ENCODE measurements around the gene CEP97.
"Not testable (repeated sequence)": the region's sequence is repeated elsewhere in the genome, so short reads cannot be mapped to it uniquely, and the experiment has no call there.

The CEP97 gene, protein sequence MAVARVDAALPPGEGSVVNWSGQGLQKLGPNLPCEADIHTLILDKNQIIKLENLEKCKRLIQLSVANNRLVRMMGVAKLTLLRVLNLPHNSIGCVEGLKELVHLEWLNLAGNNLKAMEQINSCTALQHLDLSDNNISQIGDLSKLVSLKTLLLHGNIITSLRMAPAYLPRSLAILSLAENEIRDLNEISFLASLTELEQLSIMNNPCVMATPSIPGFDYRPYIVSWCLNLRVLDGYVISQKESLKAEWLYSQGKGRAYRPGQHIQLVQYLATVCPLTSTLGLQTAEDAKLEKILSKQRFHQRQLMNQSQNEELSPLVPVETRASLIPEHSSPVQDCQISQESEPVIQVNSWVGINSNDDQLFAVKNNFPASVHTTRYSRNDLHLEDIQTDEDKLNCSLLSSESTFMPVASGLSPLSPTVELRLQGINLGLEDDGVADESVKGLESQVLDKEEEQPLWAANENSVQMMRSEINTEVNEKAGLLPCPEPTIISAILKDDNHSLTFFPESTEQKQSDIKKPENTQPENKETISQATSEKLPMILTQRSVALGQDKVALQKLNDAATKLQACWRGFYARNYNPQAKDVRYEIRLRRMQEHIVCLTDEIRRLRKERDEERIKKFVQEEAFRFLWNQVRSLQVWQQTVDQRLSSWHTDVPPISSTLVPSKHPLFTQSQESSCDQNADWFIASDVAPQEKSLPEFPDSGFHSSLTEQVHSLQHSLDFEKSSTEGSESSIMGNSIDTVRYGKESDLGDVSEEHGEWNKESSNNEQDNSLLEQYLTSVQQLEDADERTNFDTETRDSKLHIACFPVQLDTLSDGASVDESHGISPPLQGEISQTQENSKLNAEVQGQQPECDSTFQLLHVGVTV

DNA sequence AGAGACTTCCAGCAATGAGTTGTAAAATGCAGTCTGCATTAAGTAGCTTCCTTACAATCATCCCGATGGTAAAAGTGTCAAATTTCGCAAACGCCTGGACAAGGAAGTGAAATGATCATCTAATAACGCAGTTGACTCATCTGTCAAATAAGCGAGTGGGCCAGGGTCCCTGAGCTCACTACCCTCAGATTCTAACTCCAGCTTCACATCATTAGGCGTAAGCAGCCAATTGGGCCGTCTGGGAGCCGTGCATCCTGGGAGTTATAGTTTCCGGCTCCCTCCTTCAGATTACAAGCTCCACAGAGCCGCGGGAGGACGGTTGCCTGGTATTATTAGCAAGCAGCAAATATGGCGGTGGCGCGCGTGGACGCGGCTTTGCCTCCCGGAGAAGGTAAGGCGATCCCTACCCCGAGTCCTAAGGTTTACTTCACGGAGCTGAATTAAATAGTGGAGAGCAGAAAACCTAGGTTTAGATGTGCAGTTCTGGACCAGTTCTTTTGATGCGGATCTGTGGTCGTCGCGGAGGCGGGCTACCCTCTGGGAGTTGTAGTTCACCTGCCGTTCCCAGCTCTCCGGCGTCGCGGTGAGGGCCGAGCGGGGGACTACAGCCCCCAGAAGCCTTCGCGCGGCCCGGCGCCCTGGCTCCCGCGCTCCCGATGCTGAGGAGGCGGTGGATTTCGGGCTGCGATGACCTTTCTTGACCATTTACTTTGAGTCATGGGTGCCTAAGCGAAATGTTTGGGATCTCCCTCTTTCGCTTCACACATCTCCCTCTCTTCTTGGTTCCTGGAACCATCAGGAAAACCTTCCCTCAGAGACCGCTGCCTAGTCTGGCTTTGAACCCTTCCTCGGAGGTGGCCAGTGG, at the start of gene CEP97:
TSS of gene CEP97 (plus strand) at position 286 of the 865 bp plus-strand sequence. CDS start at position 349, 63 bp downstream.
- Histone ChIP-seq H3K9ac (ENCODE audit: low read length) (peak within 1 kb of the TSS; percentile 67), H3K36me3 (ENCODE audit: control insufficient read depth, low read depth, low read length) (peaks cover 9% of the 10 kb centered on the region), H3K27me3 (ENCODE audit: control insufficient read depth, insufficient read depth, low read length) (no peaks in the 10 kb centered on the region), H3K4me3 (ENCODE audit: low read length) (peak within 1 kb of the TSS; percentile 94), H3K27ac (ENCODE audit: low read length) (peak within 1 kb of the TSS; percentile 42), H3K9me3 (ENCODE audit: control insufficient read depth, low read depth, low read length) (no peaks in the 10 kb centered on the region), H3K4me1 (ENCODE audit: control insufficient read depth, low read depth, low read length) (no peaks in the 10 kb centered on the region)

DNA sequence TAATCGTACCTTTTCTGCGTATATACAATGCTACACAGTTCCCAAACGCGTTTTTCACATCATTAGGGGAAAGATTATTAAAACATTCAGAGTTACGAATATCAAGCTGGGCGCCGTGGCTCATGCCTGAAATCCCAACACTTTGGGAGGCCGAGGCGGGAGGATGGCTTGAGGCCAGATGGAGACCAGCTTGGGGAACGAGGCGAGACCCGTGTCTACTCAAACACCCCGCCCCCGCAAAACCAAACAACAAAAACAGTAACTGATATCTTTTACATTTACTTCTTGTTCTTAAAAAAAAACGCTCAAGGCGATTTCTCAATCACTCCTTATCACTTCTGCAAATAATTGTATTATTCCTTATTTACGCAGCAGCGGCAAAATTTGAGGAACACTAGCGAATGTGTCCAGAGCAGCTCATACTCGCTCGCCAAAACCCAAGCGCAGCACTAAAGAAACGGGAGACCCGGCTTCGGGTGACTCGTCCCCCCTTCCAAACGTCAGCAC, 48.7 kb upstream of the CEP97 start:
- H3K36me3 ChIP-seq (ENCODE audit: control insufficient read depth, low read depth, low read length), result peaks cover 21% of the 10 kb centered on the region
- no peaks in the 10 kb centered on the region for H3K27me3 ChIP-seq (ENCODE audit: control insufficient read depth, insufficient read depth, low read length)
- H3K4me3 ChIP-seq (ENCODE audit: low read length), result peak overlapping the region; percentile 92
- no peaks in the 10 kb centered on the region for H3K9me3 ChIP-seq (ENCODE audit: control insufficient read depth, low read depth, low read length)
- H3K9ac ChIP-seq (ENCODE audit: low read length), result peak overlapping the region; percentile 89
- H3K4me1 ChIP-seq (ENCODE audit: control insufficient read depth, low read depth, low read length), result no peaks in the 10 kb centered on the region
- no peak overlapping the region for H3K27ac ChIP-seq (ENCODE audit: low read length)

DNA sequence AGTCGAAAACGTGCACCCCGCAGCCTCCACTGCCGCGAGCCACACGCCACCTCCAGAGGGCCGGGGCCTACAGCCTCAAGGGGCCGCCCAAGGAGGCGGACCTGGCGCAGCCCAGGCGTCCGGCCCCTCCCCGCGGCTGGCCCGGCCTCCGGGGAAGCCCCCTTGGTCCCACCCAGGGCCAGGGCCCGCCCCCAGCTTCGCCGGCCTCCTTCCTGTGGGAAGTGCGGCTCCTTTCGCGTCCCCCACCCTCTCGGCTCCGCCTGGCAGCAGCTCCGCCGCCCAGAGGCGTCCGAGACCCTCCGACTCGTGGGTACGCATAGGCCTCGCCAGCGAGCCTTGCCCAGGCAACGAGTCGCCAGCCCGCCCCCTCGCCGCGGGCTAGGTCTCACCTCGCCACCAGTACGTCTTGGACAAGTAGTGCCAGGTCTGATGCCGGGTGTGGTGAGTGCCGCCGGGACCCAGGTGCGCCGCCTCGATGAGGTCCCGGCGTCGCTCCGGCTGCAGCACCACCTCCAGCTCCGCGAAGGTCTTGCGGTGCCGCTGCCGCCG, 48.1 kb upstream of the CEP97 start:
- Histone ChIP-seq H3K27me3 (ENCODE audit: control insufficient read depth, insufficient read depth, low read length) (no peaks in the 10 kb centered on the region), H3K4me3 (ENCODE audit: low read length) (peak overlapping the region; percentile 92), H3K36me3 (ENCODE audit: control insufficient read depth, low read depth, low read length) (peaks cover 21% of the 10 kb centered on the region), H3K9me3 (ENCODE audit: control insufficient read depth, low read depth, low read length) (no peaks in the 10 kb centered on the region), H3K9ac (ENCODE audit: low read length) (peak overlapping the region; percentile 89), H3K4me1 (ENCODE audit: control insufficient read depth, low read depth, low read length) (no peaks in the 10 kb centered on the region), H3K27ac (ENCODE audit: low read length) (peak overlapping the region; percentile 15)

DNA sequence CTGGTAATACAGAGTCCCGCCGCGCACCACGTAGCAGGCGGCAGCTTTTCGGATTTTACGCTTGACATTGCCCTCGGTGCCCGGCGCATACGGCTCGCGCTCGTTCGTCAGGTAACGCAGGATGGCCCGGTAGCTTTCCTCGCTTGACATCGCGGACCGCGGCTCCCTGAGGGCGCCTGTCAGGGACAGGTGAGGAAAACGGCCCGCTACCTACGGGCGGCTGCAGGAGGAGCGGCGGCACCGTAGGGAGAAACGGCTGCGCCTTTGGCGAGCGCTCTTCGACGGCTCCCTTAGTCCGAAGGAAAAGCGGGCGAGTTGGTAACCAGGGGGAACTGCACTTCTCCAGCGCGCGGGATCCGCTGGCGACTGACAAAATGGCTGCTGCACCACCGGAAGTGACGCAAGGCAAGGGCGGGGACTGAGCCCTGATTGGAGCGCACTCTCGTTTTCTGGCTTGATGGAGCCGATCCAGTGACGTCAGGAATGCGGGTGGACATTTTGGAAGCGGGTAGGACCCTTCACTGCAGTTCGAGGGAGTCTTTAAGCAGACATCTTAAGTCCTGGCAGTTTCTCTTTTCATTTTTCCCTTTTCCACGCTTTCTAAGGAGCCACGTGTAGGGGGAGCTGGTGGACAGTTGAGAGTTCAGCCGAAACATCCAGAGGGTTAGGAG, 47.5 kb upstream of the CEP97 start, which contains the start of gene ZBTB11:
TSS of gene ZBTB11 (minus strand) at position 368 of the 671 bp plus-strand sequence. CDS start at position 150, 218 bp downstream.
- peaks cover 21% of the 10 kb centered on the region for H3K36me3 ChIP-seq (ENCODE audit: control insufficient read depth, low read depth, low read length)
- H3K4me3 ChIP-seq (ENCODE audit: low read length), result peak within 1 kb of the TSS; percentile 92
- peak within 1 kb of the TSS; percentile 89 for H3K9ac ChIP-seq (ENCODE audit: low read length)
- H3K9me3 ChIP-seq (ENCODE audit: control insufficient read depth, low read depth, low read length), result no peaks in the 10 kb centered on the region
- no peaks in the 10 kb centered on the region for H3K4me1 ChIP-seq (ENCODE audit: control insufficient read depth, low read depth, low read length)
- no peaks in the 10 kb centered on the region for H3K27me3 ChIP-seq (ENCODE audit: control insufficient read depth, insufficient read depth, low read length)
- peak within 1 kb of the TSS; percentile 15 for H3K27ac ChIP-seq (ENCODE audit: low read length)

DNA sequence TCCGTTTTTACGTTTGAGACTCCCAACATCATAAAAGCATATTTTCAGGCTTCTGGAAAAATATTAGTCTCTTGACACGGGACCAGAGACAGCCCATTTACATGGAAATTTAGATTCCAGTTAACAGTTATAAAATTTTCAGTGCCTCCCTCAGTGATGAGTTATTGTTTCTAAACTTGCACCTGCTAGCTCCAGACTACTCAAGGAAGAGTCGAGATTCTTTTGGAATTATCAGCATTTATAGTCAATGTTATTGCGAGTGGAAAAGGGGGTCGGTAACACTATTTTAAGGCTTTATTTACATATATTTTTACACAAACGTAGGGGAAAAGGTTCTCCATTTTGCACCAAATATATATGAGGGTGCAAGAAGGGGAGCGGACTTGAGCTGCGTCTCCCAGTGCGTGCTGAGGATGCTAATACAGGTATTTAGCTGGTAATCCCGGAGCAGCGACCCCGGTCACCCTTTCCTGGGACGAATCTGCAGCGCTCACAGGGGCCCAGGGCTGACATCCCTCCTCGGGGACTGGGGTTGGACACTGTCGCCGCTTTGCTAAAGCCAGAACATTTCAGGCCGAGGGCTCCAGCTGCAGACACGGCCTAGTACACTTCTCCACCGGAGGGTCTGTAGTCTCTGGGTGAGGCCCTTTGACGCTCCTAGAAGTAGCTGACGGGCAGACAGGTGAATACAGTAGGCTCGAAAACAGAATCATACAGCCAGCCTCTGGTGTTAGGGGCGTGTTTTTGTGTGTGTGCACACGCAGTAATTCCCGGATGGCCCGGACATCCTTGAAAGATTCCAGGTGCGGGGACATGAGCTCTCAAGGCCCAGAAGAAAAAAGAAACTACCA, 46.8 kb upstream of the CEP97 start:
- H3K36me3 ChIP-seq (ENCODE audit: control insufficient read depth, low read depth, low read length), result peaks cover 28% of the 10 kb centered on the region
- no peaks in the 10 kb centered on the region for H3K27me3 ChIP-seq (ENCODE audit: control insufficient read depth, insufficient read depth, low read length)
- no peak overlapping the region for H3K27ac ChIP-seq (ENCODE audit: low read length)
- H3K9ac ChIP-seq (ENCODE audit: low read length), result peak overlapping the region; percentile 58
- no peaks in the 10 kb centered on the region for H3K4me1 ChIP-seq (ENCODE audit: control insufficient read depth, low read depth, low read length)
- peak overlapping the region; percentile 92 for H3K4me3 ChIP-seq (ENCODE audit: low read length)
- no peaks in the 10 kb centered on the region for H3K9me3 ChIP-seq (ENCODE audit: control insufficient read depth, low read depth, low read length)

DNA sequence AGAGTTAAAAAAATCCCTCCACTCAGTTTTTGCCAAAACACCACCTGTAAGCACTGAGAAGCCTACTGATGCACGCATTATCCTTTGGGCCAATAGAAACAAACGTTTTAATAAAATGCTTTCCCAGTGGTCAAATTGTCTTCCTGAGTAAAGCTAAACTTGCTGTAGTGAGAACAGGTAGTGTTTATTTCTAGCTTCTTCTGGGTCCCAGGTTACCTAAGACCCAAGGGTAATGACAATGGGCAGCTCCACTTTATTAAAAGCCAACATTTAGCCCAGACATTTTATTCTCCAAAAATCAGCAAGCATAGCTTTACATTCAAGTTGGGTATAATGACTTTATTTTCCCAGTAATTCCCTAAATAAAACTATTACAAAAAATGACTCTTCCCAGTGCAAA, 45.6 kb upstream of the CEP97 start:
- H3K9ac ChIP-seq (ENCODE audit: low read length); H3K9me3 ChIP-seq (ENCODE audit: control insufficient read depth, low read depth, low read length); H3K4me1 ChIP-seq (ENCODE audit: control insufficient read depth, low read depth, low read length); H3K27ac ChIP-seq (ENCODE audit: low read length); H3K4me3 ChIP-seq (ENCODE audit: low read length); H3K27me3 ChIP-seq (ENCODE audit: control insufficient read depth, insufficient read depth, low read length): not testable (repeated sequence)
- peaks cover 40% of the 10 kb centered on the region for H3K36me3 ChIP-seq (ENCODE audit: control insufficient read depth, low read depth, low read length)

DNA sequence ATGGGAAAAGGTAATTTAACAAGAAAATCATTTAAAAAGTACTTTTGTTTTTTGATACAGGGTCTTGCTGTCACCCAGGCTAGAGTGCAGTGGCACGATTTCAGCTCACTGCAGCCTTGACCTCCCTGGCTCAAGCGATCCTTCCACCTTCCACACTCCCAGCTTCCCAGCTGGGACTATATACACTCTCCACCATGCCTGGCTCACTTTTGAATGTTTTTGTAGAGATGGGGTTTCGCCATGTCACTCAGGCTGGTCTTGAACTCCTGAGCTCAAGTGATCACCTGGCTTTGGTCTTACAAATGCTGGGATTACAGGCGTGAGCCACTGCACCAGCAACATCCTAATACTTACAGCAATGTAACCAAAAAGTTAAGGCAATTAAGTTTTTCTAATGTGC, 43.9 kb upstream of the CEP97 start:
- no peak overlapping the region for H3K4me3 ChIP-seq (ENCODE audit: low read length)
- H3K4me1 ChIP-seq (ENCODE audit: control insufficient read depth, low read depth, low read length), result peaks cover 5% of the 10 kb centered on the region
- no peaks in the 10 kb centered on the region for H3K27me3 ChIP-seq (ENCODE audit: control insufficient read depth, insufficient read depth, low read length)
- H3K27ac ChIP-seq (ENCODE audit: low read length), result no peak overlapping the region
- peaks cover 55% of the 10 kb centered on the region for H3K36me3 ChIP-seq (ENCODE audit: control insufficient read depth, low read depth, low read length)
- no peak overlapping the region for H3K9ac ChIP-seq (ENCODE audit: low read length)
- no peaks in the 10 kb centered on the region for H3K9me3 ChIP-seq (ENCODE audit: control insufficient read depth, low read depth, low read length)

DNA sequence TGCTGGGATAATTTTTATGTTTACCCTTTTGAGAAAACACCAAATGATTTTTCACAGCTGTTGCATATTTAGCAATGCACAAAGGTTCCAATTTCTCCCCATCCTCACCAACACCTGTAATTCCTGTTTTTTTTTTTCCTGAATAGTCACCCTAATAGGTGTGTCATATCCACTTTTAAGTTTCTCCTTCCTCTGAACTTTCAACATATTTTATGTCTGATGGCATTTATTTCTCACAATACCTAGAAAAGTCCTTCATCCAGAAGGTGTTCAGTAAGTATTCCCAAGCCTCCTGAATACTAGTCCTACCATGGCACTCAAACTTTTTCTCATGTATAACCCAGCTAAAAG, 39.4 kb upstream of the CEP97 start:
- Histone ChIP-seq H3K27ac (ENCODE audit: low read length) (no peak overlapping the region), H3K9me3 (ENCODE audit: control insufficient read depth, low read depth, low read length) (no peaks in the 10 kb centered on the region), H3K27me3 (ENCODE audit: control insufficient read depth, insufficient read depth, low read length) (no peaks in the 10 kb centered on the region), H3K9ac (ENCODE audit: low read length) (peak overlapping the region; percentile 96), H3K4me3 (ENCODE audit: low read length) (peak overlapping the region; percentile 93), H3K36me3 (ENCODE audit: control insufficient read depth, low read depth, low read length) (peaks cover 57% of the 10 kb centered on the region), H3K4me1 (ENCODE audit: control insufficient read depth, low read depth, low read length) (peaks cover 5% of the 10 kb centered on the region)

DNA sequence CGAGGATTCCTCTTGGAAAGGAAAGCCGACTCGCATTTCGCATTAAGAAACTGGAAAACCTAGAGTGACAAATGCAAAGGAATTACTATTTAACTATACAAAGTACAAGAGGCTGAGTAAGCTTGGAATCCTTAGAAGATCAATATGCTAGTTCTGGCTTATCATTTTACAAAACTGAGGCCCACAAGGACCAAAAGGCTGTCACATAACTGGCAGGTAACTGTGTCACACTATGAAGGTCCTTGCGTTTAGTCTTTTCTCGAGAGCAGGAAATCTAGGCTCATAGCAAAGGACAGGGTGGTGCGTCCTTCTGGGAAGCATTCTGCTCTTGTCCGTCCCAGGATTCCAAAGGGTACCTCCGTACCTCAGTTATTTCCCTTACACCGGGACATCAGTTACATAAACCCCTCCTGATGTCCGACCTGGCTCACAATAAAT, 38.5 kb upstream of the CEP97 start:
- no peaks in the 10 kb centered on the region for H3K9me3 ChIP-seq (ENCODE audit: control insufficient read depth, low read depth, low read length)
- H3K4me1 ChIP-seq (ENCODE audit: control insufficient read depth, low read depth, low read length), result peaks cover 5% of the 10 kb centered on the region
- H3K36me3 ChIP-seq (ENCODE audit: control insufficient read depth, low read depth, low read length), result peaks cover 48% of the 10 kb centered on the region
- H3K9ac ChIP-seq (ENCODE audit: low read length), result peak overlapping the region; percentile 96
- no peaks in the 10 kb centered on the region for H3K27me3 ChIP-seq (ENCODE audit: control insufficient read depth, insufficient read depth, low read length)
- peak overlapping the region; percentile 93 for H3K4me3 ChIP-seq (ENCODE audit: low read length)
- H3K27ac ChIP-seq (ENCODE audit: low read length), result peak overlapping the region; percentile 91
